ENCODE measurements around the gene MPHOSPH10.
"Not testable (repeated sequence)": the region's sequence is repeated elsewhere in the genome, so short reads cannot be mapped to it uniquely, and the experiment has no call there.

MPHOSPH10 gene

GRCh38 chr2:71125506-71126294 lies 4.7 kb upstream of the MPHOSPH10 start:
- H3K4me1 ChIP-seq (ENCODE audit: control insufficient read depth, insufficient read depth, low read length) = peaks cover 2% of the 10 kb centered on the region; the same call in 1 of the 2 replicates
- H3K4me3 ChIP-seq (ENCODE audit: low read depth, low read length) = no peak overlapping the region
- no peaks in the 10 kb centered on the region for H3K27me3 ChIP-seq (ENCODE audit: control insufficient read depth, insufficient read depth, low read length)
- H3K9me3 ChIP-seq (ENCODE audit: control insufficient read depth, insufficient read depth, low read length) = no peaks in the 10 kb centered on the region
- peaks cover 28% of the 10 kb centered on the region for H3K36me3 ChIP-seq (ENCODE audit: control insufficient read depth, insufficient read depth, low read length)
- H3K27ac ChIP-seq (ENCODE audit: low read depth, low read length) = no peak overlapping the region
- no peak overlapping the region for H3K9ac ChIP-seq (ENCODE audit: low read depth, low read length)

GRCh38 chr2:71126957-71127356 lies 3.5 kb upstream of the MPHOSPH10 start:
- H3K27ac ChIP-seq (ENCODE audit: low read depth, low read length) = no peak overlapping the region
- no peaks in the 10 kb centered on the region for H3K27me3 ChIP-seq (ENCODE audit: control insufficient read depth, insufficient read depth, low read length)
- peaks cover 23% of the 10 kb centered on the region for H3K36me3 ChIP-seq (ENCODE audit: control insufficient read depth, insufficient read depth, low read length)
- H3K9me3 ChIP-seq (ENCODE audit: control insufficient read depth, insufficient read depth, low read length) = no peaks in the 10 kb centered on the region
- no peak overlapping the region for H3K4me3 ChIP-seq (ENCODE audit: low read depth, low read length)
- peaks cover 2% of the 10 kb centered on the region; the same call in 1 of the 2 replicates for H3K4me1 ChIP-seq (ENCODE audit: control insufficient read depth, insufficient read depth, low read length)
- no peak overlapping the region for H3K9ac ChIP-seq (ENCODE audit: low read depth, low read length)

GRCh38 chr2:71129114-71129901 lies 1.1 kb upstream of the MPHOSPH10 start:
- Histone ChIP-seq H3K4me1 (ENCODE audit: control insufficient read depth, insufficient read depth, low read length) (peaks cover 2% of the 10 kb centered on the region; the same call in 1 of the 2 replicates), H3K9ac (ENCODE audit: low read depth, low read length) (peak overlapping the region; percentile 83), H3K9me3 (ENCODE audit: control insufficient read depth, insufficient read depth, low read length) (no peaks in the 10 kb centered on the region), H3K4me3 (ENCODE audit: low read depth, low read length) (peak overlapping the region; percentile 97), H3K27ac (ENCODE audit: low read depth, low read length) (peak overlapping the region; percentile 92), H3K36me3 (ENCODE audit: control insufficient read depth, insufficient read depth, low read length) (peaks cover 21% of the 10 kb centered on the region), H3K27me3 (ENCODE audit: control insufficient read depth, insufficient read depth, low read length) (no peaks in the 10 kb centered on the region)

- Histone ChIP-seq H3K27me3 (ENCODE audit: control insufficient read depth, insufficient read depth, low read length) (no peaks in the 10 kb centered on the region), H3K27ac (ENCODE audit: low read depth, low read length) (peak overlapping the region; percentile 92), H3K36me3 (ENCODE audit: control insufficient read depth, insufficient read depth, low read length) (peaks cover 25% of the 10 kb centered on the region), H3K9ac (ENCODE audit: low read depth, low read length) (peak overlapping the region; percentile 83), H3K9me3 (ENCODE audit: control insufficient read depth, insufficient read depth, low read length) (no peaks in the 10 kb centered on the region), H3K4me1 (ENCODE audit: control insufficient read depth, insufficient read depth, low read length) (peaks cover 2% of the 10 kb centered on the region; the same call in 1 of the 2 replicates), H3K4me3 (ENCODE audit: low read depth, low read length) (peak overlapping the region; percentile 97)
Measured at GRCh38 chr2:71129902-71130151, 607 bp upstream of the MPHOSPH10 start.

- H3K36me3 ChIP-seq (ENCODE audit: control insufficient read depth, insufficient read depth, low read length) = peaks cover 33% of the 10 kb centered on the region
- H3K9ac ChIP-seq (ENCODE audit: low read depth, low read length) = peak overlapping the region; percentile 65
- no peaks in the 10 kb centered on the region for H3K9me3 ChIP-seq (ENCODE audit: control insufficient read depth, insufficient read depth, low read length)
- peaks cover 2% of the 10 kb centered on the region; the same call in 1 of the 2 replicates for H3K4me1 ChIP-seq (ENCODE audit: control insufficient read depth, insufficient read depth, low read length)
- H3K4me3 ChIP-seq (ENCODE audit: low read depth, low read length) = peak overlapping the region; percentile 97
- H3K27me3 ChIP-seq (ENCODE audit: control insufficient read depth, insufficient read depth, low read length) = no peaks in the 10 kb centered on the region
- peak overlapping the region; percentile 92 for H3K27ac ChIP-seq (ENCODE audit: low read depth, low read length)
Measured at GRCh38 chr2:71130905-71131244, 441 bp downstream of the MPHOSPH10 start.

- peaks cover 40% of the 10 kb centered on the region for H3K36me3 ChIP-seq (ENCODE audit: control insufficient read depth, insufficient read depth, low read length)
- H3K27ac ChIP-seq (ENCODE audit: low read depth, low read length); H3K9ac ChIP-seq (ENCODE audit: low read depth, low read length): not testable (repeated sequence)
Measured at GRCh38 chr2:71131387-71132166, 1.1 kb downstream of the MPHOSPH10 start.

GRCh38 chr2:71133603-71134002 lies 3.2 kb downstream of the MPHOSPH10 start:
- H3K36me3 ChIP-seq (ENCODE audit: control insufficient read depth, insufficient read depth, low read length) = peaks cover 55% of the 10 kb centered on the region
- H3K9me3 ChIP-seq (ENCODE audit: control insufficient read depth, insufficient read depth, low read length) = no peaks in the 10 kb centered on the region
- no peak overlapping the region for H3K4me3 ChIP-seq (ENCODE audit: low read depth, low read length)
- H3K27me3 ChIP-seq (ENCODE audit: control insufficient read depth, insufficient read depth, low read length) = no peaks in the 10 kb centered on the region
- no peak overlapping the region for H3K27ac ChIP-seq (ENCODE audit: low read depth, low read length)
- H3K4me1 ChIP-seq (ENCODE audit: control insufficient read depth, insufficient read depth, low read length) = peaks cover 2% of the 10 kb centered on the region; the same call in 1 of the 2 replicates
- no peak overlapping the region for H3K9ac ChIP-seq (ENCODE audit: low read depth, low read length)

More at GRCh38 chr2:71131387-71132166, 1.1 kb downstream of the MPHOSPH10 start:
- not testable (repeated sequence) for H3K4me1 ChIP-seq (ENCODE audit: control insufficient read depth, insufficient read depth, low read length); H3K27me3 ChIP-seq (ENCODE audit: control insufficient read depth, insufficient read depth, low read length); H3K9me3 ChIP-seq (ENCODE audit: control insufficient read depth, insufficient read depth, low read length)
- H3K4me3 ChIP-seq (ENCODE audit: low read depth, low read length) = peak overlapping the region; percentile 97

- Histone ChIP-seq H3K9ac (ENCODE audit: low read depth, low read length) (no peak overlapping the region), H3K9me3 (ENCODE audit: control insufficient read depth, insufficient read depth, low read length) (no peaks in the 10 kb centered on the region), H3K27ac (ENCODE audit: low read depth, low read length) (no peak overlapping the region), H3K4me1 (ENCODE audit: control insufficient read depth, insufficient read depth, low read length) (no peaks in the 10 kb centered on the region), H3K4me3 (ENCODE audit: low read depth, low read length) (no peak overlapping the region), H3K36me3 (ENCODE audit: control insufficient read depth, insufficient read depth, low read length) (peaks cover 80% of the 10 kb centered on the region), H3K27me3 (ENCODE audit: control insufficient read depth, insufficient read depth, low read length) (no peaks in the 10 kb centered on the region)
Measured at GRCh38 chr2:71136174-71136573, 5.7 kb downstream of the MPHOSPH10 start.

GRCh38 chr2:71143782-71144181 lies 13.3 kb downstream of the MPHOSPH10 start:
- Histone ChIP-seq H3K36me3 (ENCODE audit: control insufficient read depth, insufficient read depth, low read length) (peaks cover 96% of the 10 kb centered on the region), H3K9me3 (ENCODE audit: control insufficient read depth, insufficient read depth, low read length) (no peaks in the 10 kb centered on the region), H3K4me1 (ENCODE audit: control insufficient read depth, insufficient read depth, low read length) (no peaks in the 10 kb centered on the region), H3K27ac (ENCODE audit: low read depth, low read length) (no peak overlapping the region), H3K4me3 (ENCODE audit: low read depth, low read length) (no peak overlapping the region), H3K9ac (ENCODE audit: low read depth, low read length) (no peak overlapping the region), H3K27me3 (ENCODE audit: control insufficient read depth, insufficient read depth, low read length) (no peaks in the 10 kb centered on the region)

GRCh38 chr2:71148506-71149063 lies 18.2 kb downstream of the MPHOSPH10 start:
- no peaks in the 10 kb centered on the region for H3K27me3 ChIP-seq (ENCODE audit: control insufficient read depth, insufficient read depth, low read length)
- H3K9ac ChIP-seq (ENCODE audit: low read depth, low read length) = no peak overlapping the region
- no peak overlapping the region for H3K4me3 ChIP-seq (ENCODE audit: low read depth, low read length)
- H3K36me3 ChIP-seq (ENCODE audit: control insufficient read depth, insufficient read depth, low read length) = peaks cover 66% of the 10 kb centered on the region
- H3K27ac ChIP-seq (ENCODE audit: low read depth, low read length) = no peak overlapping the region
- no peaks in the 10 kb centered on the region for H3K9me3 ChIP-seq (ENCODE audit: control insufficient read depth, insufficient read depth, low read length)
- H3K4me1 ChIP-seq (ENCODE audit: control insufficient read depth, insufficient read depth, low read length) = no peaks in the 10 kb centered on the region
